GM18907 (cell line): ENCODE results near the gene ERICH6B.

Source experiments
- ATAC-seq: cut with Tn5 transposase; IDR thresholded peaks from one replicate; pipeline ENCODE4 v1.9.1; 2021; ENCODE audit warnings: mild to moderate bottlenecking, moderate library complexity; ENCODE audit not compliant: unreplicated experiment

ERICH6B gene

DNA sequence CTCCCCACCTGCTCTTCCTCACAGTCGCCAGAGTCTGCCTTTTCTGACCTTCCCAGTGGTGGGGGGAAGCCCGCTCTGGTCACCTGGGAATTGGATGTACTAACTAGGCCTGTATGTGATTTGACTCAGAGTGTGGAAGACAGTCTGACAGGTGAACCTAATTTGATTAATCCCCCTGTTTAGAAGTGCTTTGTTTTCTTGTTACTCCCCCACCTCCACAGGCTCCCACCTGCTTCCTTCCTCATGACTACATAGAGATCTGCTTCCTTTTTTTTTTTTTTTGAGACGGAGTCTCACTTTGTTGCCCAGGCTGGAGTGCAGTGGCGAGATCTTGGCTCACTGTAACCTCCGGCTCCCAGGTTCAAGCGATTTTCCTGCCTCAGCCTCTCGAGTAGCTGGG lies 106.8 kb downstream of the ERICH6B start:
- ATAC-seq = no peak

DNA sequence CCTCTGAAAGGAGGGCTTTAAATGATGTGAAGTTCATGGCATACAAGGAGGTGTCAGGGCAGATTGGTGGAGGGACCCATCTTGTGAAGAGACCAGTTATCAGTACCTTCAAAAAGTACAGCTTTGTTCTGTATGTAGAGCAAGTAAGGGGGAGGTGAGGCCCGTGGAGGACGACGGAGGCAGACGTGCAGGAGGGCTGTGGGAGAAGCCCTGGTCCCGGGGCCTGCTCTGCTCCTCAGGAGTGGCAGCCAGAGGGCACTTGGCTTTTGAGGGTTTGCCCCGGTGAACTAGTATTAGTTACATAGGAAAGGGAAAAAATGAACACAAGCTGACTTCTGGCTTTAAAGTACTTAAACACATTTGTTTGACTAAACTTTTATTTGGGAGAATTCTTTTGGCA lies 108.7 kb downstream of the ERICH6B start:
- no peak for ATAC-seq

DNA sequence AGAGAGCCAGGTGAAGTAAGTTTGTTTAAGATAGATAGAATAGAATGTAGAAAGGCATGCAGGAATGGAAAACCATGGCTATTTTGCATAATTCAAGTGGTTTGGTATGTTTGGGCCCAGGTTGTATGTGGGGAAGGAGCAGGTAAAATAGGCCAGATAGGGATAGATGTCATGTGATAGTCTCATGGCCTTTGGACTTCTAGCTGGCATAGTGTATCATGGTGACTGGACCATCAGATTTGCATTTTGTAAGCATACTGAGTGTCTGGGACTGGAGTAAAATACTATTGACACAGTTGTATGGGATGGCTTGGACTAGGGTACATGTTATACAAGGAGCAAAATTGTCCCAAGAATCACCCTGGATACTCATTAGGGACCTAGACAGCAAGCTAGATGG lies 111.9 kb downstream of the ERICH6B start:
- ATAC-seq = no peak

DNA sequence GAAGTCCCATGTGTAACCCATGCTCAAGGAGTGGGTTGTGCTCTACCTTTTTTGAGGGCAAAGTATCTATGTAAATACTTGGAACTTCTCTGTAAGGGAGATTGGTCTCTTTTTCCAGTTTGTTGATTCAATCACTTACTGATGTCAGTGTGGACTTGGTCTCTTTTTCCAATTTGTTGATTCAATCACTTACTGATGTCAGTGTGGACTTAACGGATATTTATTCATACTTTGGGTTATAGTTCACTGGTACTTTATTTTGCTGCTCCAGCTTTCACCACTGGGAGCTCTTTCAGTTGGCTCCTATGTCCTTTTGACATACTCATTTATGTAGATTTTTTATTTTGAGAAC lies 114.4 kb downstream of the ERICH6B start:
- no peak for ATAC-seq

DNA sequence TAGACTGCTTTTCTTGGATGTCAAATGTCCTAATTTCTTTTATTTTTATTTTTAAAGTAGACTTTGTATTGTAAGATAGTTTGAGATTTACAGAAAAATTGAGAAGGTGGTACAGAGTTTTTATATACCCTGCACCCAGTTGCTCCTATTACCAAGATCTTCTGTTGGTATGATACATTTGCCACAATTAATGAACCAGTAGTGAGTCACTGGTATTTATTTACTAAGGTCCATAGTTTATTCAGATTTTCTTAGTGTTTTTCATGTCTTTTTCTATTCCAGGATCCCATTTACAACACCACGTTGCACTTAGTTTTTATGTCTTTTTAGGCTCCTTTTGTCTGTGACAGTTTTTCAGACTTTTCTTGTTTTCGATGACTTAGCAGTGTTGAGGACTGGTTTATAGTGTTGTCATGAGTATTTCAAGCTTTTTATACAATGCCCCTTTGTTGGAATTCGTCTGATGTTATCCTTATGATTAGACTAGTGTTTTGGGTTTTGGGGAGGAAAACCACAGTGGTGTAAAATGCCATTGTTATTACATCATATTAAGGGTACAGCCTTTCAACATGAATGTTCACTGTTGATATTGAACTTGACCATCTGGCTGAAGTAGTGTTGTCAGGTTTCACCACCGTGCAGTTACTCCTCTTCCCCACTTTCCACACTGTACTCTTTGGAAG lies 114.9 kb downstream of the ERICH6B start:
- ATAC-seq = no peak

DNA sequence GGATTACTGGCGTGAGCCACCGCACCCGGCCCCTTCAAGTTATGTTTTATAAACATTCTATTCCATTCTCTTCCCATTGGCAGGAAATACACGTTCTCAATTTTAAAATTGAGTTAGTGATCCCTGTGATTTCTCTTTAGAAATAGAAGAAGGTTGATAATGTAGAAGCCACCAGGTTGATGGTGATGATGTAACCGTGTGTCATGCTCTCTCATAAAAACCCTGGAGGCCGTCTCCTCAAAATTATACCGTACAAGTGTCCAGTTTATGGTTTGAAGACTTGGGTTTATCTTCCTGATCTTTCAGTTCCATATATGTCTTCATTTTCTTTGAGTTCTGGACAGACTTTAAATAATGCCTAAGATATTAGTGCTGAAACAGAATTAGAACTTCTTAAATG lies 118.6 kb downstream of the ERICH6B start:
- no peak for ATAC-seq

DNA sequence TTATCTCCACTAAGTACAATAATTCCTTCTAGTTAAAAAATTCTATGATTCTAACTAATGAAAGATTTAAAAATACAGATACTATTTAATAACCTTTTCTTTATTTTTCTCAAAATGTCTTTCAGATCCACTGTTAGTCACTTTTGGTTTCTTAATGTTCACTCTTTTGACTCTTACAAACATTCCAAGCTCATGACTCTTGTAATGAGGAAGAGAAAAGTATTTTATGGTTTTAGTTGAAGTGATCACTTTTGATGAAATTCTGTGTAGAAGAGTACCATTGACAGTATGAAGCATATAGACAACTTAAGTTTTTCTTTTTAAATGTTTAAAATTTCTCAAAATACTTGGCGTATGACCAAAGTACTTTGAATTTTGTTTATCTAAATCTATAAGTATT lies 123.0 kb downstream of the ERICH6B start:
- ATAC-seq = no peak
